Keratinocyte (primary cell): ENCODE results near the gene IPO11. TPM values are rescaled to one million over a fixed set of nuclear protein-coding genes. Genes with fewer than 3 reads are reported as not detected.

ENCODE experiments used
- DNase-seq: peaks from one replicate; pipeline ENCODE4 v3.0.0-alpha.2; 2011; ENCODE audit warnings: low read depth, missing footprints, low spot score
- FAIRE-seq: peaks from 2 replicates; lab custom pipeline; 2011; peaks lifted over from hg19 to GRCh38; lab: Jason Lieb, UNC
- H2AFZ ChIP-seq: 2 replicates; pipeline ENCODE4 v1.6.0; 2012; ENCODE audit warnings: low read length, control low read depth, inconsistent platforms; ENCODE audit not compliant: control insufficient read depth
- H3K27ac ChIP-seq: 2 replicates; pipeline ENCODE4 v1.5.1; 2011; ENCODE audit warnings: low read length; ENCODE audit not compliant: control insufficient read depth, insufficient read depth
- H3K27me3 ChIP-seq: 3 replicates; pipeline ENCODE4 v1.6.0; 2011; ENCODE audit warnings: low read length; ENCODE audit not compliant: control insufficient read depth, insufficient read depth; ENCODE audit errors: extremely low read depth
- H3K36me3 ChIP-seq, 2 experiments: 2 replicates in 1 of 2; 3 replicates in 1 of 2; pipeline ENCODE4 v1.5.1; 2011; ENCODE audit warnings: low read length in 2 of 2, mild to moderate bottlenecking in 1 of 2; ENCODE audit not compliant: control insufficient read depth in 2 of 2, insufficient read depth in 2 of 2; ENCODE audit errors: extremely low read depth in 1 of 2
- H3K4me1 ChIP-seq: 3 replicates; pipeline ENCODE4 v1.5.1; 2011; ENCODE audit warnings: low read length; ENCODE audit not compliant: control insufficient read depth, insufficient read depth; ENCODE audit errors: extremely low read depth
- H3K4me2 ChIP-seq: 3 replicates; pipeline ENCODE4 v1.6.0; 2011; ENCODE audit warnings: low read depth, low read length; ENCODE audit not compliant: control insufficient read depth, insufficient read depth; ENCODE audit errors: extremely low read depth
- H3K4me3 ChIP-seq, 3 experiments: fragments of 200-600 bp in 1 of 3; sonication (generic) in 1 of 3; 2 replicates in 2 of 3; 3 replicates in 1 of 3; pipeline ENCODE4 v1.5.1; 2011 to 2016; ENCODE audit warnings: low read length in 3 of 3, mild to moderate bottlenecking in 3 of 3, control low read depth in 2 of 3, inconsistent platforms in 1 of 3, low read depth in 1 of 3, mixed read lengths in 1 of 3, mixed run types in 1 of 3, moderate library complexity in 1 of 3; ENCODE audit not compliant: control insufficient read depth in 2 of 3, insufficient read depth in 2 of 3; ENCODE audit errors: extremely low read depth in 1 of 3
- H3K79me2 ChIP-seq: 2 replicates; pipeline ENCODE4 v1.6.0; 2012; ENCODE audit warnings: low read length; ENCODE audit not compliant: control insufficient read depth, insufficient read depth
- H3K9ac ChIP-seq: 3 replicates; pipeline ENCODE4 v1.6.0; 2011; ENCODE audit warnings: low read length; ENCODE audit not compliant: control insufficient read depth, insufficient read depth; ENCODE audit errors: extremely low read depth
- H3K9me1 ChIP-seq: 3 replicates; pipeline ENCODE4 v1.6.0; 2011; ENCODE audit warnings: low read length; ENCODE audit not compliant: control insufficient read depth, insufficient read depth; ENCODE audit errors: extremely low read depth
- H3K9me3 ChIP-seq: 2 replicates; pipeline ENCODE4 v1.5.1; 2012; ENCODE audit warnings: low read depth, low read length; ENCODE audit not compliant: control insufficient read depth
- H4K20me1 ChIP-seq: 3 replicates; pipeline ENCODE4 v1.6.0; 2011; ENCODE audit warnings: low read length; ENCODE audit not compliant: control insufficient read depth, insufficient read depth; ENCODE audit errors: extremely low read depth
- CTCF ChIP-seq, 3 experiments: IDR thresholded peaks in 1 of 3; conservative IDR thresholded peaks in 1 of 3; optimal IDR thresholded peaks in 1 of 3; 2 replicates in 2 of 3; 3 replicates in 1 of 3; pipeline versions ENCODE3 to v1.5.1; 2011; ENCODE audit warnings: low read length in 3 of 3, mild to moderate bottlenecking in 3 of 3, moderate library complexity in 2 of 3, control low read depth in 1 of 3, inconsistent platforms in 1 of 3; ENCODE audit not compliant: insufficient read depth in 2 of 3; ENCODE audit errors: extremely low read depth in 1 of 3
- EZH2 ChIP-seq: IDR thresholded peaks from one replicate; pipeline ENCODE4 v1.6.1; 2012; ENCODE audit warnings: inconsistent platforms, mild to moderate bottlenecking, low read length, moderate library complexity
- dilution Hi-C: fragments of 300-500 bp; cut with MboI; formaldehyde crosslinking; loops from one replicate; pipeline ENCODE4 v1.7.0; 2020; ENCODE audit warnings: low sequenced_read_pairs; ENCODE audit not compliant: extremely low pct_ligation_motif_present
- polyA plus RNA-seq, 5 experiments: library from polyadenylated mRNA; depleted of rRNA in 3 of 5; stranded (reverse) in 3 of 5; stranded (forward) in 1 of 5; unstranded in 1 of 5; fragments of >200 nt; gene quantifications; 1 replicate in 1 of 5; 2 replicates in 3 of 5; 3 replicates in 1 of 5; pipeline versions ENCODE4 v1.2.1 to v1.2.3, GENCODE V29; 2011 to 2012; ENCODE audit warnings: missing spikeins in 2 of 5, low read depth in 1 of 5, low replicate concordance in 1 of 5

Gene IPO11
- polyA plus RNA-seq, 1 donor (not counting 4 experiments of a cell fraction or from before 2014, with no cell fraction given) = 34.7 TPM

GRCh38 chr5:62640446-62640845 is 227.9 kb downstream of the IPO11 start:
- no peak for DNase-seq
- TF ChIP-seq EZH2 (no peak), CTCF (optimal IDR thresholded peaks at IDR 0.05 in 1 of 3, IDR thresholded peaks at IDR 0.05 in 1 of 3, conservative IDR thresholded peaks at IDR 0.05 in 1 of 3; ENCODE audit: extremely low read depth in 1 of 3, insufficient read depth in 2 of 3, low read length in 3 of 3) (no peak)
- Histone ChIP-seq H3K4me3 (no peak overlapping the region), H3K36me3 (no peaks in the 10 kb centered on the region), H3K27ac (no peak overlapping the region), H3K79me2 (no peaks in the 10 kb centered on the region), H2AFZ (no peak overlapping the region), H3K27me3 (no peaks in the 10 kb centered on the region), H3K9me1 (no peaks in the 10 kb centered on the region), H3K9ac (no peak overlapping the region), H3K4me2 (no peak overlapping the region), H3K9me3 (no peaks in the 10 kb centered on the region), H4K20me1 (no peaks in the 10 kb centered on the region), H3K4me1 (no peaks in the 10 kb centered on the region)
- FAIRE-seq = no peak
- dilution Hi-C loops = no loop called here

- FAIRE-seq (no peak), DNase-seq (no peak)
- Histone ChIP-seq H3K27me3 (no peaks in the 10 kb centered on the region), H4K20me1 (no peaks in the 10 kb centered on the region), H3K36me3 (no peaks in the 10 kb centered on the region), H3K9me3 (no peaks in the 10 kb centered on the region), H3K4me3 (no peak overlapping the region), H3K4me2 (no peak overlapping the region), H3K9me1 (no peaks in the 10 kb centered on the region), H3K27ac (no peak overlapping the region), H3K9ac (no peak overlapping the region), H2AFZ (no peak overlapping the region), H3K4me1 (no peaks in the 10 kb centered on the region), H3K79me2 (no peaks in the 10 kb centered on the region)
- dilution Hi-C loops = no loop called here
- TF ChIP-seq CTCF (optimal IDR thresholded peaks at IDR 0.05 in 1 of 3, IDR thresholded peaks at IDR 0.05 in 1 of 3, conservative IDR thresholded peaks at IDR 0.05 in 1 of 3; ENCODE audit: extremely low read depth in 1 of 3, insufficient read depth in 2 of 3, low read length in 3 of 3) (no peak), EZH2 (no peak)
Measured at GRCh38 chr5:62642468-62642867, 229.9 kb downstream of the IPO11 start.
